HepG2 (cell line): ENCODE results near the gene VAMP2. TPM values are rescaled to one million over a fixed set of nuclear protein-coding genes. Genes with fewer than 3 reads are reported as not detected.

Source experiments
- ATAC-seq: fragments of 200-7000 bp; cut with Tn5 transposase; 3 replicates; pipeline ENCODE4 v1.9.1; 2020; ENCODE audit warnings: mild to moderate bottlenecking, moderate library complexity
- BruUV-seq: library from RNA; stranded (reverse); fragments of 400-500 nt; replicated peaks from 2 replicates; lab custom pipeline; 2021; lab: Mats Ljungman, UMichigan
- CTCF ChIA-PET: fragments of 300-600 bp; formaldehyde crosslinking; extraction: SDS; loops from one replicate; lab custom pipeline; 2021; ENCODE audit warnings: low total read pairs, inconsistent platforms, low intra/inter-chr PET ratio; lab: Yijun Ruan, JAX
- POLR2A ChIA-PET: fragments of 350-600 bp; sonication (Branson Sonifier 250); formaldehyde crosslinking; loops from one replicate; lab custom pipeline; 2020; ENCODE audit warnings: antibody characterized with exemption, inconsistent platforms; lab: Yijun Ruan, JAX
- DNase-seq: peaks from one replicate; pipeline ENCODE4 v3.0.0-alpha.2; 2015; ENCODE audit warnings: low spot score
- FAIRE-seq: peaks from 3 replicates; lab custom pipeline; 2011; peaks lifted over from hg19 to GRCh38; lab: Jason Lieb, UNC
- H2AFZ ChIP-seq: one replicate; pipeline ENCODE4 v1.6.1; 2011; ENCODE audit warnings: low read length, inconsistent platforms
- H3K27ac ChIP-seq: fragments of 300-600 bp; 3 replicates; pipeline ENCODE4 v1.8.0; 2011; ENCODE audit warnings: mixed run types, mild to moderate bottlenecking, mixed read lengths, low read length, inconsistent platforms; ENCODE audit not compliant: insufficient read depth; ENCODE audit errors: extremely low read length
- H3K27me3 ChIP-seq, 2 experiments: fragments of 200-600 bp in 1 of 2; 2 replicates in 1 of 2; 3 replicates in 1 of 2; pipeline versions ENCODE4 v1.6.0 to v1.8.0; 2011; ENCODE audit warnings: low read length in 2 of 2, mild to moderate bottlenecking in 2 of 2, moderate library complexity in 2 of 2, inconsistent platforms in 1 of 2; ENCODE audit not compliant: insufficient read depth in 2 of 2, control insufficient read depth in 1 of 2
- H3K36me3 ChIP-seq, 2 experiments: fragments of 200-600 bp in 1 of 2; replicated peaks in 1 of 2; 2 replicates in 1 of 2; 3 replicates in 1 of 2; pipeline versions ENCODE4 v1.5.1 to v1.8.0; 2011; ENCODE audit warnings: low read length in 2 of 2, inconsistent platforms in 1 of 2; ENCODE audit not compliant: insufficient read depth in 2 of 2, control insufficient read depth in 1 of 2
- H3K4me1 ChIP-seq: 2 replicates; pipeline ENCODE4 v1.5.1; 2012; ENCODE audit warnings: low read length, inconsistent platforms; ENCODE audit not compliant: insufficient read depth
- H3K4me2 ChIP-seq: 2 replicates; pipeline ENCODE4 v1.6.0; 2011; ENCODE audit warnings: low read depth, low read length, inconsistent platforms
- H3K4me3 ChIP-seq, 3 experiments: fragments of 200-600 bp in 1 of 3; sonication (generic), shearing (Covaris generic) in 1 of 3; replicated peaks in 1 of 3; 2 replicates each; pipeline ENCODE4 v1.5.1; 2011 to 2016; ENCODE audit warnings: low read length in 3 of 3, inconsistent platforms in 2 of 3, low read depth in 2 of 3, mild to moderate bottlenecking in 2 of 3, control low read depth in 1 of 3, mixed read lengths in 1 of 3; ENCODE audit not compliant: insufficient read depth in 1 of 3
- H3K79me2 ChIP-seq: one replicate; pipeline ENCODE4 v1.6.1; 2011; ENCODE audit warnings: low read length, inconsistent platforms; ENCODE audit not compliant: insufficient read depth
- H3K9ac ChIP-seq: 2 replicates; pipeline ENCODE4 v1.6.0; 2011; ENCODE audit warnings: mild to moderate bottlenecking, low read depth, low read length, inconsistent platforms; ENCODE audit not compliant: insufficient read depth
- H3K9me3 ChIP-seq: 2 replicates; pipeline ENCODE4 v1.5.1; 2012; ENCODE audit warnings: mild to moderate bottlenecking, low read length
- H4K20me1 ChIP-seq: 2 replicates; pipeline ENCODE4 v1.6.0; 2011; ENCODE audit warnings: inconsistent platforms, mild to moderate bottlenecking, low read length, moderate library complexity; ENCODE audit not compliant: insufficient read depth
- HDAC6 ChIP-seq: fragments of 200-600 bp; sonication (generic); IDR thresholded peaks from 2 replicates; pipeline ENCODE4 v1.7.0; 2017; ENCODE audit warnings: mild to moderate bottlenecking, antibody characterized with exemption, low read length, low read depth
- HOMEZ ChIP-seq: IDR thresholded peaks from 2 replicates; pipeline ENCODE4 v1.6.1; 2016; ENCODE audit warnings: low read depth
- POLR2G ChIP-seq: fragments of 200-400 bp; formaldehyde crosslinking; IDR thresholded peaks from 2 replicates; pipeline ENCODE4 v1.6.1; 2018; ENCODE audit warnings: mild to moderate bottlenecking, low read depth, low read length, moderate library complexity
- PRMT3 ChIP-seq: sonication (generic); formaldehyde crosslinking; IDR thresholded peaks from 2 replicates; pipeline ENCODE4 v1.8.1; 2022; ENCODE audit warnings: low read depth, mild to moderate bottlenecking, moderate library complexity, missing genetic modification reagents, borderline replicate concordance
- ZBTB26 ChIP-seq: IDR thresholded peaks from 2 replicates; pipeline ENCODE4 v1.6.1; 2016; ENCODE audit warnings: missing compliant biosample characterization, missing genetic modification reagents, borderline replicate concordance
- ZFP62 ChIP-seq: sonication (generic); formaldehyde crosslinking; IDR thresholded peaks from 2 replicates; pipeline ENCODE4 v1.4.0; 2020; ENCODE audit warnings: missing genetic modification reagents
- ZFP82 ChIP-seq: sonication (generic); formaldehyde crosslinking; IDR thresholded peaks from 2 replicates; pipeline ENCODE4 v1.5.1; 2020; ENCODE audit warnings: mild to moderate bottlenecking, missing genetic modification reagents, borderline replicate concordance
- ZNF576 ChIP-seq: sonication (generic); formaldehyde crosslinking; IDR thresholded peaks from 2 replicates; pipeline ENCODE4 v1.4.0; 2020; ENCODE audit warnings: mild to moderate bottlenecking, missing genetic modification reagents
- ZNF660 ChIP-seq: sonication (generic); formaldehyde crosslinking; IDR thresholded peaks from 2 replicates; pipeline ENCODE4 v1.5.1; 2020; ENCODE audit warnings: mild to moderate bottlenecking, low read depth, missing genetic modification reagents, borderline replicate concordance
- ZNF792 ChIP-seq: IDR thresholded peaks from 2 replicates; pipeline ENCODE4 v1.6.1; 2016
- whole genome bisulfite sequencing: methylation state at CpG from one replicate; pipeline ENCODE4 v1.1.6; 2017; ENCODE audit warnings: low lambda C conversion rate; 5-methylcytosine and 5-hydroxymethylcytosine counted together
- in situ Hi-C: cut with HindIII; loops from 2 replicates; pipeline ENCODE4 v1.10.0; 2017; ENCODE audit warnings: low pct_unique_long_range_greater_than_20kb; ENCODE audit not compliant: extremely low pct_ligation_motif_present
- intact Hi-C: fragments of 100-400 bp; cut with micrococcal nuclease; formaldehyde crosslinking; loops from one replicate; pipeline ENCODE4 v1.10.0; 2022; ENCODE audit not compliant: unreplicated experiment
- polyA plus RNA-seq, 8 experiments: library from polyadenylated mRNA; depleted of rRNA in 3 of 8; stranded (reverse) in 7 of 8; unstranded in 1 of 8; fragments of >200 nt; fragmentation: Illumina TruSeq in 4 of 8; extraction: Trizol in 4 of 8; gene quantifications; 2 replicates each; pipeline versions ENCODE4 v1.2.1 to v1.2.3, GENCODE V29; 2011 to 2016; ENCODE audit warnings: low read depth in 4 of 8, missing spikeins in 1 of 8, mixed read lengths in 1 of 8; ENCODE audit not compliant: insufficient read depth in 1 of 8
- total RNA-seq, 5 experiments: library from RNA; depleted of rRNA; stranded (reverse); fragments of >200 nt; fragmentation: Illumina TruSeq; extraction: Trizol; gene quantifications; 2 replicates each; pipeline ENCODE4 v1.2.3, GENCODE V29; 2016; ENCODE audit warnings: low read depth in 1 of 5
- TF ChIP-seq, protein P1 (sequence below): sonication (generic); formaldehyde crosslinking; IDR thresholded peaks from 2 replicates; pipeline ENCODE4 v1.4.0; 2020; ENCODE audit warnings: low read depth, mild to moderate bottlenecking, missing genetic modification reagents
- TF ChIP-seq, protein P2 (sequence below): sonication (generic); formaldehyde crosslinking; IDR thresholded peaks from 2 replicates; pipeline ENCODE4 v1.4.0; 2020; ENCODE audit warnings: mild to moderate bottlenecking, missing genetic modification reagents
- TF ChIP-seq, protein P3 (sequence below): sonication (generic); IDR thresholded peaks from 2 replicates; pipeline ENCODE4 v1.6.1; 2016; ENCODE audit warnings: low read depth, borderline replicate concordance

The VAMP2 gene
- total and polyA plus RNA-seq, 2 of the 13 experiments (the other 11 are each of a cell fraction or from before 2014, with no cell fraction given): 3.9 to 17.2 TPM

- BruUV-seq: TSS peak; percentile 100
- intact Hi-C loops (loop anchor here (1.0 to 2.0 kb wide), 2 partner anchors 34 to 37 kb away; partner anchors contain the start of gene AURKB), in situ Hi-C loops (no loop called here)
- H3K4me3 ChIP-seq: peak overlapping the region; percentile 60 to 78 (median 73)
- H3K9me3 ChIP-seq: no peaks in the 10 kb centered on the region
- H4K20me1 ChIP-seq: no peaks in the 10 kb centered on the region
- peaks cover 46% of the 10 kb centered on the region for H3K4me1 ChIP-seq
- H3K27me3 ChIP-seq: no peaks in the 10 kb centered on the region; a peak in 1 of 5 replicates
- peak overlapping the region; percentile 93 for H3K9ac ChIP-seq
- no peaks in the 10 kb centered on the region for H3K79me2 ChIP-seq
- WGBS: 1% methylated on average over 21 of the region's 23 CpGs
- peak; percentile 70 for ATAC-seq
- H3K27ac ChIP-seq: peak overlapping the region; percentile 97
- FAIRE-seq: peak; percentile 64
- H3K36me3 ChIP-seq: no peaks in the 10 kb centered on the region
- peak overlapping the region; percentile 95 for H3K4me2 ChIP-seq
- peak overlapping the region; percentile 44 for H2AFZ ChIP-seq
- DNase-seq: peak; percentile 98
- ChIA-PET POLR2A (interaction anchor here (0.7 to 4.5 kb wide), 41 partner anchors 9 to 988 kb away, joined by 3 to 160 read pairs (median 5); partner anchors contain the start of genes ALOXE3, ATP1B2, AURKB and BORCS6), CTCF (no interaction called here)
- TF ChIP-seq POLR2G (peak; percentile 100), PRMT3 (CRISPR knock-in tag) (peak; percentile 90; the same call in 1 of the 2 replicates), HDAC6 (peak; percentile 76), ZBTB26 (CRISPR knock-in tag) (peak; percentile 62; the same call in 1 of the 2 replicates), HOMEZ (CRISPR knock-in tag) (peak; percentile 55; the same call in 1 of the 2 replicates), ZFP82 (CRISPR knock-in tag) (no peak), ZNF792 (CRISPR knock-in tag) (peak; percentile 99), ZNF576 (CRISPR knock-in tag) (0 out of 2 replicates have a peak, but pooled peaks have one; percentile 41), ZFP62 (peak; percentile 97; the same call in 1 of the 2 replicates), ZNF660 (CRISPR knock-in tag) (no peak)
- TF ChIP-seq, protein P1, sequence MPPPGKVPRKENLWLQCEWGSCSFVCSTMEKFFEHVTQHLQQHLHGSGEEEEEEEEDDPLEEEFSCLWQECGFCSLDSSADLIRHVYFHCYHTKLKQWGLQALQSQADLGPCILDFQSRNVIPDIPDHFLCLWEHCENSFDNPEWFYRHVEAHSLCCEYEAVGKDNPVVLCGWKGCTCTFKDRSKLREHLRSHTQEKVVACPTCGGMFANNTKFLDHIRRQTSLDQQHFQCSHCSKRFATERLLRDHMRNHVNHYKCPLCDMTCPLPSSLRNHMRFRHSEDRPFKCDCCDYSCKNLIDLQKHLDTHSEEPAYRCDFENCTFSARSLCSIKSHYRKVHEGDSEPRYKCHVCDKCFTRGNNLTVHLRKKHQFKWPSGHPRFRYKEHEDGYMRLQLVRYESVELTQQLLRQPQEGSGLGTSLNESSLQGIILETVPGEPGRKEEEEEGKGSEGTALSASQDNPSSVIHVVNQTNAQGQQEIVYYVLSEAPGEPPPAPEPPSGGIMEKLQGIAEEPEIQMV: no peak; the same call in 1 of the 2 replicates
- TF ChIP-seq, protein P2, sequence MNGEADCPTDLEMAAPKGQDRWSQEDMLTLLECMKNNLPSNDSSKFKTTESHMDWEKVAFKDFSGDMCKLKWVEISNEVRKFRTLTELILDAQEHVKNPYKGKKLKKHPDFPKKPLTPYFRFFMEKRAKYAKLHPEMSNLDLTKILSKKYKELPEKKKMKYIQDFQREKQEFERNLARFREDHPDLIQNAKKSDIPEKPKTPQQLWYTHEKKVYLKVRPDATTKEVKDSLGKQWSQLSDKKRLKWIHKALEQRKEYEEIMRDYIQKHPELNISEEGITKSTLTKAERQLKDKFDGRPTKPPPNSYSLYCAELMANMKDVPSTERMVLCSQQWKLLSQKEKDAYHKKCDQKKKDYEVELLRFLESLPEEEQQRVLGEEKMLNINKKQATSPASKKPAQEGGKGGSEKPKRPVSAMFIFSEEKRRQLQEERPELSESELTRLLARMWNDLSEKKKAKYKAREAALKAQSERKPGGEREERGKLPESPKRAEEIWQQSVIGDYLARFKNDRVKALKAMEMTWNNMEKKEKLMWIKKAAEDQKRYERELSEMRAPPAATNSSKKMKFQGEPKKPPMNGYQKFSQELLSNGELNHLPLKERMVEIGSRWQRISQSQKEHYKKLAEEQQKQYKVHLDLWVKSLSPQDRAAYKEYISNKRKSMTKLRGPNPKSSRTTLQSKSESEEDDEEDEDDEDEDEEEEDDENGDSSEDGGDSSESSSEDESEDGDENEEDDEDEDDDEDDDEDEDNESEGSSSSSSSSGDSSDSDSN: peak; percentile 48; the same call in 1 of the 2 replicates
- TF ChIP-seq, protein P3, sequence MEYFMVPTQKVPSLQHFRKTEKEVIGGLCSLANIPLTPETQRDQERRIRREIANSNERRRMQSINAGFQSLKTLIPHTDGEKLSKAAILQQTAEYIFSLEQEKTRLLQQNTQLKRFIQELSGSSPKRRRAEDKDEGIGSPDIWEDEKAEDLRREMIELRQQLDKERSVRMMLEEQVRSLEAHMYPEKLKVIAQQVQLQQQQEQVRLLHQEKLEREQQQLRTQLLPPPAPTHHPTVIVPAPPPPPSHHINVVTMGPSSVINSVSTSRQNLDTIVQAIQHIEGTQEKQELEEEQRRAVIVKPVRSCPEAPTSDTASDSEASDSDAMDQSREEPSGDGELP: peak; percentile 59; the same call in 1 of the 2 replicates
Measured at GRCh38 chr17:8173056-8173870, 10.5 kb upstream of the VAMP2 start.
